GM23338 (cell line): ENCODE measurements around the gene PTTG1IP.
A peak's percentile ranks its signal among the peaks of the same experiment; 100 is the strongest.

ENCODE experiments used
- CREB1 ChIP-seq: fragments of 250-450 bp; sonication (Bioruptor Pico); IDR thresholded peaks from 2 replicates; pipeline ENCODE4 v1.5.0; 2020; ENCODE audit warnings: low read depth, mild to moderate bottlenecking, moderate library complexity
- EZH2 ChIP-seq: fragments of 200-600 bp; sonication (generic); IDR thresholded peaks from one replicate; pipeline ENCODE4 v1.8.0; 2017; ENCODE audit warnings: antibody characterized with exemption, mild to moderate bottlenecking, low read depth; ENCODE audit not compliant: unreplicated experiment
- JUNB ChIP-seq: IDR thresholded peaks from one replicate; pipeline ENCODE4 v1.6.1; 2016; ENCODE audit warnings: antibody characterized with exemption; ENCODE audit not compliant: unreplicated experiment
- NANOG ChIP-seq: IDR thresholded peaks from 2 replicates; pipeline ENCODE4 v1.6.1; 2016; ENCODE audit warnings: antibody characterized with exemption, borderline replicate concordance
- POLR2AphosphoS5 ChIP-seq: IDR thresholded peaks from 2 replicates; pipeline ENCODE4 v1.6.1; 2016; ENCODE audit warnings: antibody characterized with exemption, low read depth
- ZNF114 ChIP-seq: fragments of 250-450 bp; sonication (Bioruptor Pico); IDR thresholded peaks from 2 replicates; pipeline ENCODE4 v1.5.0; 2020; ENCODE audit warnings: mild to moderate bottlenecking, moderate library complexity
- ZNF331 ChIP-seq: fragments of 250-450 bp; sonication (Bioruptor Pico); IDR thresholded peaks from 2 replicates; pipeline ENCODE4 v1.5.0; 2020; ENCODE audit warnings: low read depth, mild to moderate bottlenecking, moderate library complexity
- TF ChIP-seq, protein P1 (sequence below), 2 experiments: fragments of 200-600 bp in 1 of 2; sonication (generic) in 1 of 2; conservative IDR thresholded peaks; 2 replicates each; pipeline versions ENCODE4 v1.5.1 to v1.6.1; 2016 to 2017; ENCODE audit warnings: antibody characterized with exemption in 2 of 2, low read depth in 2 of 2, mild to moderate bottlenecking in 2 of 2, moderate library complexity in 1 of 2
- TF ChIP-seq, protein P2 (sequence below): IDR thresholded peaks from one replicate; pipeline ENCODE4 v1.6.1; 2018; ENCODE audit warnings: antibody characterized with exemption; ENCODE audit not compliant: unreplicated experiment
- TF ChIP-seq, protein P3 (sequence below): fragments of 250-450 bp; sonication (Bioruptor Pico); IDR thresholded peaks from 2 replicates; pipeline ENCODE4 v1.5.0; 2020; ENCODE audit warnings: mild to moderate bottlenecking, moderate library complexity

DNA sequence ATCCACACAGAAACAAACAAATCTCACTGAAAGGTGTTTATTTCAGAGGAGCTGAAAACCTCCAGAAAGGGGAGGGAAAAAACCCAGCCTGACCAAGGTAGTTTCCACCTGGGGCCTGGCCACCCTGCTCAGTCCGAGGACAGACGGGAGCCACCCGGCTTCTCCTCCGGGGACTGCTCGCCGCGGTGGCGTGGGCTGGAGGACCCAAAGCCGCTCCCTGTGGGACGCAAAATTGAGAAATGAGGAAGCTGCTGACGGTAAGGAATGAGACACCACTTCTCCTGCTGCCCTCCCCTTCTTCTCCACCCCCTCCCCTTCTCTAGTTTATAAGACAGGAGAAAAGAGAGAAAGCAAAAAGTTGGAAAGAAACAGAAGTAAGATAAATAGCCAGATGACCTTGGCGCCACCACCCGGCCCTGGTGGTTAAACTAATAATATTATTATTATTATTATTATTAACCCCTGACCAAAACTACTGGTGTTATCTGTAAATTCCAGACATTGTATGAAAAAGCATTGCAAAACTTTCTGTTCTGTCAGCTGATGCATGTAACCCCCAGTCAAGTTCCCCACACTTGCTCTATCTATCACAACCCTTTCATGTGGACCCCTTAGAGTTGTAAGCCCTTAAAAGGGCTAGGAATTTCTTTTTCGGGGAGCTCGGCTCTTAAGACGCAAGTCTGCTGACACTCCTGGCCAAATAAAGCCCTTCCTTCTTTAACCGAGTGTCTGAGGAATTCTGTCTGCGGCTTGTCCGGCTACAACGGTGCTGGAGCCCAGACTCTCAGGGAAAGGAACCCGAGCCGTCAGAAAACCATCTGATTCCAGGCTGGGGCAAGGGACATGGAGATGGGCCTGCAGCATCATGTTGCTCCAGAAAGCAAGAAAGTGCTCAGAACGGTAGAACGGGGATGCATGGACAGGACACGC lies 34.7 kb upstream of the PTTG1IP start:
- TF ChIP-seq, protein P1, sequence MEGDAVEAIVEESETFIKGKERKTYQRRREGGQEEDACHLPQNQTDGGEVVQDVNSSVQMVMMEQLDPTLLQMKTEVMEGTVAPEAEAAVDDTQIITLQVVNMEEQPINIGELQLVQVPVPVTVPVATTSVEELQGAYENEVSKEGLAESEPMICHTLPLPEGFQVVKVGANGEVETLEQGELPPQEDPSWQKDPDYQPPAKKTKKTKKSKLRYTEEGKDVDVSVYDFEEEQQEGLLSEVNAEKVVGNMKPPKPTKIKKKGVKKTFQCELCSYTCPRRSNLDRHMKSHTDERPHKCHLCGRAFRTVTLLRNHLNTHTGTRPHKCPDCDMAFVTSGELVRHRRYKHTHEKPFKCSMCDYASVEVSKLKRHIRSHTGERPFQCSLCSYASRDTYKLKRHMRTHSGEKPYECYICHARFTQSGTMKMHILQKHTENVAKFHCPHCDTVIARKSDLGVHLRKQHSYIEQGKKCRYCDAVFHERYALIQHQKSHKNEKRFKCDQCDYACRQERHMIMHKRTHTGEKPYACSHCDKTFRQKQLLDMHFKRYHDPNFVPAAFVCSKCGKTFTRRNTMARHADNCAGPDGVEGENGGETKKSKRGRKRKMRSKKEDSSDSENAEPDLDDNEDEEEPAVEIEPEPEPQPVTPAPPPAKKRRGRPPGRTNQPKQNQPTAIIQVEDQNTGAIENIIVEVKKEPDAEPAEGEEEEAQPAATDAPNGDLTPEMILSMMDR (conservative IDR thresholded peaks at IDR 0.05; ENCODE audit: low read depth in 2 of 2): 0 out of 4 replicates have a peak, but pooled peaks of 1 of the 2 experiments have one; percentile 10
- TF ChIP-seq, protein P2, sequence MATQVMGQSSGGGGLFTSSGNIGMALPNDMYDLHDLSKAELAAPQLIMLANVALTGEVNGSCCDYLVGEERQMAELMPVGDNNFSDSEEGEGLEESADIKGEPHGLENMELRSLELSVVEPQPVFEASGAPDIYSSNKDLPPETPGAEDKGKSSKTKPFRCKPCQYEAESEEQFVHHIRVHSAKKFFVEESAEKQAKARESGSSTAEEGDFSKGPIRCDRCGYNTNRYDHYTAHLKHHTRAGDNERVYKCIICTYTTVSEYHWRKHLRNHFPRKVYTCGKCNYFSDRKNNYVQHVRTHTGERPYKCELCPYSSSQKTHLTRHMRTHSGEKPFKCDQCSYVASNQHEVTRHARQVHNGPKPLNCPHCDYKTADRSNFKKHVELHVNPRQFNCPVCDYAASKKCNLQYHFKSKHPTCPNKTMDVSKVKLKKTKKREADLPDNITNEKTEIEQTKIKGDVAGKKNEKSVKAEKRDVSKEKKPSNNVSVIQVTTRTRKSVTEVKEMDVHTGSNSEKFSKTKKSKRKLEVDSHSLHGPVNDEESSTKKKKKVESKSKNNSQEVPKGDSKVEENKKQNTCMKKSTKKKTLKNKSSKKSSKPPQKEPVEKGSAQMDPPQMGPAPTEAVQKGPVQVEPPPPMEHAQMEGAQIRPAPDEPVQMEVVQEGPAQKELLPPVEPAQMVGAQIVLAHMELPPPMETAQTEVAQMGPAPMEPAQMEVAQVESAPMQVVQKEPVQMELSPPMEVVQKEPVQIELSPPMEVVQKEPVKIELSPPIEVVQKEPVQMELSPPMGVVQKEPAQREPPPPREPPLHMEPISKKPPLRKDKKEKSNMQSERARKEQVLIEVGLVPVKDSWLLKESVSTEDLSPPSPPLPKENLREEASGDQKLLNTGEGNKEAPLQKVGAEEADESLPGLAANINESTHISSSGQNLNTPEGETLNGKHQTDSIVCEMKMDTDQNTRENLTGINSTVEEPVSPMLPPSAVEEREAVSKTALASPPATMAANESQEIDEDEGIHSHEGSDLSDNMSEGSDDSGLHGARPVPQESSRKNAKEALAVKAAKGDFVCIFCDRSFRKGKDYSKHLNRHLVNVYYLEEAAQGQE: no peak
- TF ChIP-seq ZNF114 (CRISPR knock-in tag) (no peak), EZH2 (no peak), JUNB (no peak), POLR2AphosphoS5 (no peak), NANOG (no peak), CREB1 (no peak), ZNF331 (no peak)
- TF ChIP-seq, protein P3, sequence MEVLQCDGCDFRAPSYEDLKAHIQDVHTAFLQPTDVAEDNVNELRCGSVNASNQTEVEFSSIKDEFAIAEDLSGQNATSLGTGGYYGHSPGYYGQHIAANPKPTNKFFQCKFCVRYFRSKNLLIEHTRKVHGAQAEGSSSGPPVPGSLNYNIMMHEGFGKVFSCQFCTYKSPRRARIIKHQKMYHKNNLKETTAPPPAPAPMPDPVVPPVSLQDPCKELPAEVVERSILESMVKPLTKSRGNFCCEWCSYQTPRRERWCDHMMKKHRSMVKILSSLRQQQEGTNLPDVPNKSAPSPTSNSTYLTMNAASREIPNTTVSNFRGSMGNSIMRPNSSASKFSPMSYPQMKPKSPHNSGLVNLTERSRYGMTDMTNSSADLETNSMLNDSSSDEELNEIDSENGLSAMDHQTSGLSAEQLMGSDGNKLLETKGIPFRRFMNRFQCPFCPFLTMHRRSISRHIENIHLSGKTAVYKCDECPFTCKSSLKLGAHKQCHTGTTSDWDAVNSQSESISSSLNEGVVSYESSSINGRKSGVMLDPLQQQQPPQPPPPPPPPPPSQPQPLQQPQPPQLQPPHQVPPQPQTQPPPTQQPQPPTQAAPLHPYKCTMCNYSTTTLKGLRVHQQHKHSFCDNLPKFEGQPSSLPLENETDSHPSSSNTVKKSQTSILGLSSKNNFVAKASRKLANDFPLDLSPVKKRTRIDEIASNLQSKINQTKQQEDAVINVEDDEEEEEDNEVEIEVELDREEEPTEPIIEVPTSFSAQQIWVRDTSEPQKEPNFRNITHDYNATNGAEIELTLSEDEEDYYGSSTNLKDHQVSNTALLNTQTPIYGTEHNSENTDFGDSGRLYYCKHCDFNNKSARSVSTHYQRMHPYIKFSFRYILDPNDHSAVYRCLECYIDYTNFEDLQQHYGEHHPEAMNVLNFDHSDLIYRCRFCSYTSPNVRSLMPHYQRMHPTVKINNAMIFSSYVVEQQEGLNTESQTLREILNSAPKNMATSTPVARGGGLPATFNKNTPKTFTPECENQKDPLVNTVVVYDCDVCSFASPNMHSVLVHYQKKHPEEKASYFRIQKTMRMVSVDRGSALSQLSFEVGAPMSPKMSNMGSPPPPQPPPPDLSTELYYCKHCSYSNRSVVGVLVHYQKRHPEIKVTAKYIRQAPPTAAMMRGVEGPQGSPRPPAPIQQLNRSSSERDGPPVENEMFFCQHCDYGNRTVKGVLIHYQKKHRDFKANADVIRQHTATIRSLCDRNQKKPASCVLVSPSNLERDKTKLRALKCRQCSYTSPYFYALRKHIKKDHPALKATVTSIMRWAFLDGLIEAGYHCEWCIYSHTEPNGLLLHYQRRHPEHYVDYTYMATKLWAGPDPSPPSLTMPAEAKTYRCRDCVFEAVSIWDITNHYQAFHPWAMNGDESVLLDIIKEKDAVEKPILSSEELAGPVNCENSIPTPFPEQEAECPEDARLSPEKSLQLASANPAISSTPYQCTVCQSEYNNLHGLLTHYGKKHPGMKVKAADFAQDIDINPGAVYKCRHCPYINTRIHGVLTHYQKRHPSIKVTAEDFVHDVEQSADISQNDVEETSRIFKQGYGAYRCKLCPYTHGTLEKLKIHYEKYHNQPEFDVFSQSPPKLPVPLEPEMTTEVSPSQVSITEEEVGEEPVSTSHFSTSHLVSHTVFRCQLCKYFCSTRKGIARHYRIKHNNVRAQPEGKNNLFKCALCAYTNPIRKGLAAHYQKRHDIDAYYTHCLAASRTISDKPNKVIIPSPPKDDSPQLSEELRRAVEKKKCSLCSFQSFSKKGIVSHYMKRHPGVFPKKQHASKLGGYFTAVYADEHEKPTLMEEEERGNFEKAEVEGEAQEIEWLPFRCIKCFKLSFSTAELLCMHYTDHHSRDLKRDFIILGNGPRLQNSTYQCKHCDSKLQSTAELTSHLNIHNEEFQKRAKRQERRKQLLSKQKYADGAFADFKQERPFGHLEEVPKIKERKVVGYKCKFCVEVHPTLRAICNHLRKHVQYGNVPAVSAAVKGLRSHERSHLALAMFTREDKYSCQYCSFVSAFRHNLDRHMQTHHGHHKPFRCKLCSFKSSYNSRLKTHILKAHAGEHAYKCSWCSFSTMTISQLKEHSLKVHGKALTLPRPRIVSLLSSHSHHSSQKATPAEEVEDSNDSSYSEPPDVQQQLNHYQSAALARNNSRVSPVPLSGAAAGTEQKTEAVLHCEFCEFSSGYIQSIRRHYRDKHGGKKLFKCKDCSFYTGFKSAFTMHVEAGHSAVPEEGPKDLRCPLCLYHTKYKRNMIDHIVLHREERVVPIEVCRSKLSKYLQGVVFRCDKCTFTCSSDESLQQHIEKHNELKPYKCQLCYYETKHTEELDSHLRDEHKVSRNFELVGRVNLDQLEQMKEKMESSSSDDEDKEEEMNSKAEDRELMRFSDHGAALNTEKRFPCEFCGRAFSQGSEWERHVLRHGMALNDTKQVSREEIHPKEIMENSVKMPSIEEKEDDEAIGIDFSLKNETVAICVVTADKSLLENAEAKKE (CRISPR knock-in tag): no peak
